Natural killer cell (primary cell): ENCODE measurements around the gene NEDD9. TPM values are rescaled to one million over a fixed set of nuclear protein-coding genes. Genes with fewer than 3 reads are reported as not detected.

Experiments used
- ATAC-seq, 3 donors: fragments of 150-1000 bp in 2 of 3; fragments of 200-7000 bp in 1 of 3; cut with Tn5 transposase; 1 replicate in 1 of 3; 2 replicates in 2 of 3; pipeline ENCODE4 v1.10.0; 2021; ENCODE audit warnings: mild to moderate bottlenecking in 2 of 3, moderate library complexity in 2 of 3
- DNase-seq, 2 donors: peaks; one replicate each; pipeline versions ENCODE4 v3.0.0 to v3.0.0-alpha.2; 2013 to 2021; ENCODE audit warnings: mixed read lengths in 1 of 2
- H3K27ac ChIP-seq: one replicate; pipeline ENCODE4 v1.5.1; 2013; ENCODE audit warnings: mild to moderate bottlenecking, low read length
- H3K27me3 ChIP-seq: one replicate; pipeline ENCODE4 v1.6.1; 2013; ENCODE audit warnings: low read length; ENCODE audit not compliant: control insufficient read depth, insufficient read depth
- H3K36me3 ChIP-seq: one replicate; pipeline ENCODE4 v1.6.1; 2013; ENCODE audit warnings: low read length; ENCODE audit not compliant: control insufficient read depth, insufficient read depth
- H3K4me1 ChIP-seq: one replicate; pipeline ENCODE4 v1.6.1; 2013; ENCODE audit warnings: low read length; ENCODE audit not compliant: control insufficient read depth, insufficient read depth
- H3K4me3 ChIP-seq: one replicate; pipeline ENCODE4 v1.5.1; 2013; ENCODE audit warnings: low read length
- H3K9me3 ChIP-seq: one replicate; pipeline ENCODE4 v1.6.1; 2013; ENCODE audit warnings: low read length; ENCODE audit not compliant: control insufficient read depth, insufficient read depth
- H3K27ac Mint-ChIP-seq, 2 donors: one replicate each; pipeline ENCODE4 v1.8.0; 2022; ENCODE audit warnings: mild to moderate bottlenecking in 2 of 2, mixed read lengths in 2 of 2, moderate library complexity in 1 of 2
- H3K27me3 Mint-ChIP-seq, 2 donors: one replicate each; pipeline ENCODE4 v1.8.0; 2022; ENCODE audit warnings: low read depth in 2 of 2, mixed read lengths in 2 of 2
- H3K36me3 Mint-ChIP-seq: one replicate; pipeline ENCODE4 v1.8.0; 2022; ENCODE audit warnings: mixed read lengths
- H3K4me1 Mint-ChIP-seq, 2 donors: one replicate each; pipeline ENCODE4 v1.8.0; 2022; ENCODE audit warnings: mixed read lengths in 2 of 2
- H3K4me3 Mint-ChIP-seq: one replicate; pipeline ENCODE4 v1.8.0; 2022; ENCODE audit warnings: mild to moderate bottlenecking, moderate library complexity, mixed read lengths
- H3K9me3 Mint-ChIP-seq, 2 donors: one replicate each; pipeline ENCODE4 v1.8.0; 2022; ENCODE audit warnings: mixed read lengths in 2 of 2
- CTCF ChIP-seq: fragments of 200-600 bp; IDR thresholded peaks from one replicate; pipeline ENCODE4 v1.8.0; 2022; ENCODE audit warnings: antibody characterized with exemption
- WGBS: methylation state at CpG from one replicate; pipeline ENCODE4 v1.1.7; 2013; ENCODE audit warnings: missing lambda C conversion rate; ENCODE audit not compliant: insufficient coverage; 5-methylcytosine and 5-hydroxymethylcytosine counted together
- intact Hi-C: fragments of 100-400 bp; cut with micrococcal nuclease; formaldehyde crosslinking; loops from one replicate; pipeline ENCODE4 v1.14.2; 2022
- total RNA-seq, 4 donors: library from RNA; stranded (reverse); fragments of 120-200 nt in 1 of 4; gene quantifications; one replicate each; pipeline versions ENCODE4 v1.2.3 to v1.2.4, GENCODE V29; 2013 to 2022

The NEDD9 gene
- total RNA-seq, 3 donors from 2014 or later (not counting 1 experiment from before 2014, with no cell fraction given), result 106 to 110 (median 107) TPM

GRCh38 chr6:11232770-11233626 is 530 bp upstream of the NEDD9 start:
- Mint-ChIP-seq H3K36me3 (no peaks in the 10 kb centered on the region), H3K27ac (peak overlapping the region; percentile 96 to 98), H3K9me3 (no peaks in the 10 kb centered on the region), H3K4me3 (peak overlapping the region; percentile 94), H3K4me1 (peaks cover 75 to 81% of the 10 kb centered on the region in 2 donors), H3K27me3 (no peaks in the 10 kb centered on the region)
- Histone ChIP-seq H3K36me3 (no peaks in the 10 kb centered on the region), H3K27me3 (no peaks in the 10 kb centered on the region), H3K27ac (peak overlapping the region; percentile 95), H3K4me1 (peaks cover 40% of the 10 kb centered on the region), H3K4me3 (peak overlapping the region; percentile 59), H3K9me3 (no peaks in the 10 kb centered on the region)
- intact Hi-C loops, result loop anchor here (1.0 to 10.0 kb wide), 9 partner anchors 9 to 538 kb away; partner anchors contain the start of genes C6orf52, PAK1IP1 and SMIM13
- peak in 1 of 2 donors; percentile 34 for DNase-seq
- WGBS, result 10% methylated on average over 21 of the region's 23 CpGs
- peak; percentile 1 to 13 (median 1) for ATAC-seq
- TF ChIP-seq CTCF, result no peak

GRCh38 chr6:11231564-11232192 is 790 bp downstream of the NEDD9 start:
- peak overlapping the region; percentile 96 to 98 for H3K27ac Mint-ChIP-seq

GRCh38 chr6:11231108-11231463 is 1.4 kb downstream of the NEDD9 start:
- WGBS, result no CpG with 5 or more reads among the region's 1 CpG
- H3K4me3 Mint-ChIP-seq, result peak overlapping the region; percentile 94
- peaks cover under 1% of the 10 kb centered on the region for H3K36me3 ChIP-seq
- H3K4me1 ChIP-seq, result peaks cover 31% of the 10 kb centered on the region
- peak overlapping the region; percentile 96 to 98 for H3K27ac Mint-ChIP-seq
- DNase-seq (no peak), ATAC-seq (no peak)
- H3K9me3 Mint-ChIP-seq, result no peaks in the 10 kb centered on the region
- no peaks in the 10 kb centered on the region for H3K9me3 ChIP-seq
- peak overlapping the region; percentile 95 for H3K27ac ChIP-seq
- TF ChIP-seq CTCF, result no peak
- peaks cover 86 to 87% of the 10 kb centered on the region in 2 donors for H3K4me1 Mint-ChIP-seq
- H3K27me3 Mint-ChIP-seq, result no peaks in the 10 kb centered on the region
- H3K36me3 Mint-ChIP-seq, result no peaks in the 10 kb centered on the region
- H3K4me3 ChIP-seq, result peak overlapping the region; percentile 59
- intact Hi-C loops, result loop anchor here (5.0 to 10.0 kb wide), 3 partner anchors 86 to 536 kb away; partner anchors contain the start of genes C6orf52, PAK1IP1 and SMIM13
- no peaks in the 10 kb centered on the region for H3K27me3 ChIP-seq

More at GRCh38 chr6:11231564-11232192, 790 bp downstream of the NEDD9 start:
- no peaks in the 10 kb centered on the region for H3K36me3 ChIP-seq
- Mint-ChIP-seq H3K9me3 (no peaks in the 10 kb centered on the region), H3K27me3 (no peaks in the 10 kb centered on the region), H3K4me3 (peak overlapping the region; percentile 94), H3K4me1 (peaks cover 86 to 88% of the 10 kb centered on the region in 2 donors), H3K36me3 (no peaks in the 10 kb centered on the region)
- H3K27me3 ChIP-seq, result no peaks in the 10 kb centered on the region
- intact Hi-C loops, result loop anchor here (1.0 to 10.0 kb wide), 9 partner anchors 7 to 537 kb away; partner anchors contain the start of genes C6orf52, PAK1IP1 and SMIM13
- peak overlapping the region; percentile 59 for H3K4me3 ChIP-seq
- no peaks in the 10 kb centered on the region for H3K9me3 ChIP-seq
- ATAC-seq (no peak), DNase-seq (no peak)
- H3K27ac ChIP-seq, result peak overlapping the region; percentile 95
- TF ChIP-seq CTCF, result no peak
- 42% methylated on average over 6 of the region's 6 CpGs for WGBS
- H3K4me1 ChIP-seq, result peaks cover 36% of the 10 kb centered on the region
